ENCODE results near the gene COG8. TPM values are rescaled to one million over a fixed set of nuclear protein-coding genes. Genes with fewer than 3 reads are reported as not detected.

The COG8 gene
- total and polyA plus RNA-seq, 10 of the 15 experiments (the other 5 are each of a cell fraction or from before 2014, with no cell fraction given) = 2.8 to 39.6 (median 23.8) TPM

DNA sequence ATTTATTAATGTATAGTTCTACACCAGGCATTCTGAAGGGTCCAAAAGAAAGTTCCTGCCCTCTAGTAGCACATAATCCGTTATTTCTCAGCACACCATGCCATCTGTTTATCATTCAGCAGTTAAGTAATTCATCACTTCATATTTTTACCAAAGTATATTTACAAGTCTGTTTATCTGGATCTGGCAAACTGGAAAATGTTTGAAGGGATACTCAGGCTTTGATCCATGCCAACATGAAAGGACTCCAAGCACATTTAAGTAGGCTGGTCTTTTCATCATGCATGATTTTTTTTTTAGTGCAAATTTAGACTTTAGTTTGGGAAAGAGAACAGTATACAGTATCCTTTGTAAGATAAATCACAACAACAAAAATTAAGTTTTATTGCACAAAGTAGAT, 32.3 kb downstream of the COG8 start:
- WGBS (ENCODE audit: insufficient coverage, insufficient replicate concordance, low lambda C conversion rate, missing lambda C conversion rate) = 95% methylated on average over 1 of the region's 1 CpG
- ChIA-PET SMC1A (ENCODE audit: uncharacterized antibody, unreplicated experiment) (no interaction called here), CTCF (no interaction called here), POLR2A (no interaction called here), RAD21 (ENCODE audit: unreplicated experiment) (no interaction called here)
- Histone ChIP-seq H3K27me3 (replicated peaks in 1 of 2; ENCODE audit: control insufficient read depth in 2 of 2, insufficient read depth in 2 of 2, low read length in 1 of 2) (no peaks in the 10 kb centered on the region), H3K4me3 (no peak overlapping the region), H3K9me3 (replicated peaks; ENCODE audit: control insufficient read depth, insufficient read depth, low read length) (no peaks in the 10 kb centered on the region), H4K20me1 (ENCODE audit: control insufficient read depth, insufficient read depth) (no peaks in the 10 kb centered on the region), H2AFZ (ENCODE audit: control insufficient read depth, low read depth, low read length) (no peak overlapping the region), H3K79me2 (ENCODE audit: control insufficient read depth, insufficient read depth, low read length) (peaks cover 9% of the 10 kb centered on the region), H3K4me1 (ENCODE audit: control insufficient read depth, insufficient read depth, low read length) (no peaks in the 10 kb centered on the region), H3K27ac (ENCODE audit: control insufficient read depth, insufficient read depth) (no peak overlapping the region), H3K36me3 (ENCODE audit: control insufficient read depth in 2 of 2, insufficient read depth in 2 of 2, low read length in 1 of 2) (no peaks in the 10 kb centered on the region; a peak in 1 of 4 replicates), H3K4me2 (ENCODE audit: control insufficient read depth, insufficient read depth) (no peak overlapping the region), H3K9ac (ENCODE audit: control insufficient read depth, insufficient read depth, low read length) (no peak overlapping the region)
- in situ Hi-C loops (cut with MboI) (no loop called here), intact Hi-C loops (cut with micrococcal nuclease; ENCODE audit: unreplicated experiment) (no loop called here)
- no peak for TF ChIP-seq RELA (IDR thresholded peaks at IDR 0.05; ENCODE audit: borderline replicate concordance, partially characterized antibody)
- TF ChIP-seq, protein P1, sequence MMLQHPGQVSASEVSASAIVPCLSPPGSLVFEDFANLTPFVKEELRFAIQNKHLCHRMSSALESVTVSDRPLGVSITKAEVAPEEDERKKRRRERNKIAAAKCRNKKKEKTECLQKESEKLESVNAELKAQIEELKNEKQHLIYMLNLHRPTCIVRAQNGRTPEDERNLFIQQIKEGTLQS (IDR thresholded peaks at IDR 0.05; ENCODE audit: borderline replicate concordance, extremely low read depth, low read depth, low read length) = no peak
- no peak for TF ChIP-seq RFX5 (IDR thresholded peaks at IDR 0.05; ENCODE audit: low read depth, low read length)
- no peak for TF ChIP-seq KAT2A (conservative IDR thresholded peaks at IDR 0.05; ENCODE audit: control insufficient read depth, low read depth, low read length)
- TF ChIP-seq, protein P2, sequence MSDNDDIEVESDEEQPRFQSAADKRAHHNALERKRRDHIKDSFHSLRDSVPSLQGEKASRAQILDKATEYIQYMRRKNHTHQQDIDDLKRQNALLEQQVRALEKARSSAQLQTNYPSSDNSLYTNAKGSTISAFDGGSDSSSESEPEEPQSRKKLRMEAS (IDR thresholded peaks at IDR 0.05; ENCODE audit: low read depth, low read length) = no peak
- TF ChIP-seq ZNF207 (IDR thresholded peaks at IDR 0.05; ENCODE audit: borderline replicate concordance) = no peak
- no peak for TF ChIP-seq NBN (IDR thresholded peaks at IDR 0.05)
- TF ChIP-seq CEBPB (IDR thresholded peaks at IDR 0.05; ENCODE audit: borderline replicate concordance in 1 of 2, low read depth in 2 of 2, low read length in 2 of 2) = no peak
- TF ChIP-seq RUNX3 (IDR thresholded peaks at IDR 0.05; ENCODE audit: low read length) = no peak
- no peak for TF ChIP-seq ZNF217 (IDR thresholded peaks at IDR 0.05)
- TF ChIP-seq, protein P3, sequence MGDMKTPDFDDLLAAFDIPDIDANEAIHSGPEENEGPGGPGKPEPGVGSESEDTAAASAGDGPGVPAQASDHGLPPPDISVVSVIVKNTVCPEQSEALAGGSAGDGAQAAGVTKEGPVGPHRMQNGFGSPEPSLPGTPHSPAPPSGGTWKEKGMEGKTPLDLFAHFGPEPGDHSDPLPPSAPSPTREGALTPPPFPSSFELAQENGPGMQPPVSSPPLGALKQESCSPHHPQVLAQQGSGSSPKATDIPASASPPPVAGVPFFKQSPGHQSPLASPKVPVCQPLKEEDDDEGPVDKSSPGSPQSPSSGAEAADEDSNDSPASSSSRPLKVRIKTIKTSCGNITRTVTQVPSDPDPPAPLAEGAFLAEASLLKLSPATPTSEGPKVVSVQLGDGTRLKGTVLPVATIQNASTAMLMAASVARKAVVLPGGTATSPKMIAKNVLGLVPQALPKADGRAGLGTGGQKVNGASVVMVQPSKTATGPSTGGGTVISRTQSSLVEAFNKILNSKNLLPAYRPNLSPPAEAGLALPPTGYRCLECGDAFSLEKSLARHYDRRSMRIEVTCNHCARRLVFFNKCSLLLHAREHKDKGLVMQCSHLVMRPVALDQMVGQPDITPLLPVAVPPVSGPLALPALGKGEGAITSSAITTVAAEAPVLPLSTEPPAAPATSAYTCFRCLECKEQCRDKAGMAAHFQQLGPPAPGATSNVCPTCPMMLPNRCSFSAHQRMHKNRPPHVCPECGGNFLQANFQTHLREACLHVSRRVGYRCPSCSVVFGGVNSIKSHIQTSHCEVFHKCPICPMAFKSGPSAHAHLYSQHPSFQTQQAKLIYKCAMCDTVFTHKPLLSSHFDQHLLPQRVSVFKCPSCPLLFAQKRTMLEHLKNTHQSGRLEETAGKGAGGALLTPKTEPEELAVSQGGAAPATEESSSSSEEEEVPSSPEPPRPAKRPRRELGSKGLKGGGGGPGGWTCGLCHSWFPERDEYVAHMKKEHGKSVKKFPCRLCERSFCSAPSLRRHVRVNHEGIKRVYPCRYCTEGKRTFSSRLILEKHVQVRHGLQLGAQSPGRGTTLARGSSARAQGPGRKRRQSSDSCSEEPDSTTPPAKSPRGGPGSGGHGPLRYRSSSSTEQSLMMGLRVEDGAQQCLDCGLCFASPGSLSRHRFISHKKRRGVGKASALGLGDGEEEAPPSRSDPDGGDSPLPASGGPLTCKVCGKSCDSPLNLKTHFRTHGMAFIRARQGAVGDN (IDR thresholded peaks at IDR 0.05) = no peak
- no peak for TF ChIP-seq SRF (IDR thresholded peaks at IDR 0.05; ENCODE audit: low read depth in 2 of 2, low read length in 2 of 2)
- TF ChIP-seq, protein P4, sequence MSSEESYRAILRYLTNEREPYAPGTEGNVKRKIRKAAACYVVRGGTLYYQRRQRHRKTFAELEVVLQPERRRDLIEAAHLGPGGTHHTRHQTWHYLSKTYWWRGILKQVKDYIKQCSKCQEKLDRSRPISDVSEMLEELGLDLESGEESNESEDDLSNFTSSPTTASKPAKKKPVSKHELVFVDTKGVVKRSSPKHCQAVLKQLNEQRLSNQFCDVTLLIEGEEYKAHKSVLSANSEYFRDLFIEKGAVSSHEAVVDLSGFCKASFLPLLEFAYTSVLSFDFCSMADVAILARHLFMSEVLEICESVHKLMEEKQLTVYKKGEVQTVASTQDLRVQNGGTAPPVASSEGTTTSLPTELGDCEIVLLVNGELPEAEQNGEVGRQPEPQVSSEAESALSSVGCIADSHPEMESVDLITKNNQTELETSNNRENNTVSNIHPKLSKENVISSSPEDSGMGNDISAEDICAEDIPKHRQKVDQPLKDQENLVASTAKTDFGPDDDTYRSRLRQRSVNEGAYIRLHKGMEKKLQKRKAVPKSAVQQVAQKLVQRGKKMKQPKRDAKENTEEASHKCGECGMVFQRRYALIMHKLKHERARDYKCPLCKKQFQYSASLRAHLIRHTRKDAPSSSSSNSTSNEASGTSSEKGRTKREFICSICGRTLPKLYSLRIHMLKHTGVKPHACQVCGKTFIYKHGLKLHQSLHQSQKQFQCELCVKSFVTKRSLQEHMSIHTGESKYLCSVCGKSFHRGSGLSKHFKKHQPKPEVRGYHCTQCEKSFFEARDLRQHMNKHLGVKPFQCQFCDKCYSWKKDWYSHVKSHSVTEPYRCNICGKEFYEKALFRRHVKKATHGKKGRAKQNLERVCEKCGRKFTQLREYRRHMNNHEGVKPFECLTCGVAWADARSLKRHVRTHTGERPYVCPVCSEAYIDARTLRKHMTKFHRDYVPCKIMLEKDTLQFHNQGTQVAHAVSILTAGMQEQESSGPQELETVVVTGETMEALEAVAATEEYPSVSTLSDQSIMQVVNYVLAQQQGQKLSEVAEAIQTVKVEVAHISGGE (CRISPR knock-in tag; IDR thresholded peaks at IDR 0.05) = no peak
- TF ChIP-seq CBX3 (IDR thresholded peaks at IDR 0.05; ENCODE audit: borderline replicate concordance, low read depth) = no peak
- TF ChIP-seq NFYA (IDR thresholded peaks at IDR 0.05; ENCODE audit: borderline replicate concordance, low read depth, low read length) = no peak
- TF ChIP-seq IRF4 (IDR thresholded peaks at IDR 0.05; ENCODE audit: low read depth, low read length) = no peak
- no peak for TF ChIP-seq RB1 (IDR thresholded peaks at IDR 0.05; ENCODE audit: borderline replicate concordance)
- no TSS peak for BruUV-seq (replicated peaks)
- ATAC-seq (no peak), DNase-seq (ENCODE audit: low read depth, low spot score) (no peak), FAIRE-seq (no peak)
